Measurements from ENCODE around the gene CAT.
A peak's percentile ranks its signal among the peaks of the same experiment; 100 is the strongest.

The CAT gene

GRCh38 chr11:34458525-34458924 is 19.8 kb downstream of the CAT start:
- no peak for DNase-seq (ENCODE audit: low read depth in 3 of 3, low spot score in 1 of 3)

- DNase-seq (ENCODE audit: low read depth in 3 of 3, low spot score in 1 of 3), result no peak
Measured at GRCh38 chr11:34459507-34460162, 20.9 kb downstream of the CAT start.

- no peak for DNase-seq (ENCODE audit: low read depth in 3 of 3, low spot score in 1 of 3)
Measured at GRCh38 chr11:34460278-34460677, 21.5 kb downstream of the CAT start.

DNA sequence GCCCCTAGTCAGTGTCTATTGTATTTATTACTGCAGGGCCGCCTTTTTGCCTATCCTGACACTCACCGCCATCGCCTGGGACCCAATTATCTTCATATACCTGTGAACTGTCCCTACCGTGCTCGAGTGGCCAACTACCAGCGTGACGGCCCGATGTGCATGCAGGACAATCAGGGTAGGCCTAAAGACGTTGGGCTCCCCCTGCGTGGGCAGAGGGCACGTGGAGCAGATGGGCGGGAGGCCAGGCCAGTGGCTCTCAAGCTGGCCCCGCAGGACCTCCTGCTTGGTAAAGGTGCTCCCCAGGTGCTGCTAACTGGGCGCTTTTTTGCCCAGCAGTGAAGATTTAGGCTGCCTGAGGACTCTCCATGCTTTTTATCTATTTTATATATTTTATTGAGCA is 22.5 kb downstream of the CAT start:
- DNase-seq (ENCODE audit: low read depth in 3 of 3, low spot score in 1 of 3), result no peak

DNA sequence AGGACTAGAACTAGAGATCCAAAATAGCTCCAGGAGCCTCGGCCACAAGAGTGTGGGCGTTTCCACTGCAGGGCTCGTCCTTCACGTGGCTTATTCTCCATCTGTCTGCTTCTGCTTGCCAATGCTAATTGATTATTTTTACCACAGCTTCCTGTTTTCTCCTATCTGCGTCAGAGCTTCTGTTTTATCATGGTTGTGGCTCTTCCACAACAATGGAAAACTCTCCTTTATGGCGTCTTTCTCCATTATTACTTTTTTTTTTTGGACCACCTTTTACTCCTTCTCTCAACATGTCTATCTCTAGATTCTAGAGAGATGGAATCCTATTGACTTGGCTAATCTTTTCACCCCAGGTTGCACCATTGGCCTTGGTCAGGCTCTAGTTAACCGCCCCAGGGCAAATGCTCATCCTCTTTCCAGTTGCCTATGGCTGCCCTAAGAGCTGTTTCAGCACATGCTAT is 25.9 kb downstream of the CAT start:
- no peak for DNase-seq (ENCODE audit: low read depth in 3 of 3, low spot score in 1 of 3)

DNA sequence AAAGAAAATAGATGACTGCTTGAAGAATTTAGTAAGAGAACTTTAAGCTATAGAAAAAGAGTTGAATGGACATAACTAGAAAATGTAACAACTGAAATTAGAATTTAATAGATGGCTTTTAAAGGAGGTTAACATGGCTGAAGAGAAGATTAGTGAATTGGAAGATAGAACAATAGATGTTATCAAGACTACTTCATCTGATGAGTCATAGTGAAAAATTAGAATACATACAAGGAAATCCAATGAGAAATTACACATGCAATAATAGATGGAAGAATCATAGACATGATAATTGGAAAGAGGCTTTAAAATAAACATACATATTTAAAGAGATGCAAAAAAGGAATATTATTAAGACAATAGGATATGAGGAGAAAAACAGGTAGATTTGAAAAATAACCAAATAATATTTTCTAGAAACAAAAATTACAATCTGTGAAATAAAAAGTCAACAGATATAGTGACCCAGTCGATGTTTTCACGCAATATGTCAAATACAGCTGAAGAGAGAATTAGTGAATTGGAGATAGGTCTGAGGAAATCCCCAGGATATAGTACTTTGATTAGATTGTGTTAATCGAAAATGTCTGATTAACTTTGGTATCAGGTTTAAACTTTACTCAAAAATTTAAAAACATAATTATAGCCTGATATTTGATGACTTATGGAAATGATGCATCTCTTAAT is 28.2 kb downstream of the CAT start:
- no peak for DNase-seq (ENCODE audit: low read depth in 3 of 3, low spot score in 1 of 3)

DNA sequence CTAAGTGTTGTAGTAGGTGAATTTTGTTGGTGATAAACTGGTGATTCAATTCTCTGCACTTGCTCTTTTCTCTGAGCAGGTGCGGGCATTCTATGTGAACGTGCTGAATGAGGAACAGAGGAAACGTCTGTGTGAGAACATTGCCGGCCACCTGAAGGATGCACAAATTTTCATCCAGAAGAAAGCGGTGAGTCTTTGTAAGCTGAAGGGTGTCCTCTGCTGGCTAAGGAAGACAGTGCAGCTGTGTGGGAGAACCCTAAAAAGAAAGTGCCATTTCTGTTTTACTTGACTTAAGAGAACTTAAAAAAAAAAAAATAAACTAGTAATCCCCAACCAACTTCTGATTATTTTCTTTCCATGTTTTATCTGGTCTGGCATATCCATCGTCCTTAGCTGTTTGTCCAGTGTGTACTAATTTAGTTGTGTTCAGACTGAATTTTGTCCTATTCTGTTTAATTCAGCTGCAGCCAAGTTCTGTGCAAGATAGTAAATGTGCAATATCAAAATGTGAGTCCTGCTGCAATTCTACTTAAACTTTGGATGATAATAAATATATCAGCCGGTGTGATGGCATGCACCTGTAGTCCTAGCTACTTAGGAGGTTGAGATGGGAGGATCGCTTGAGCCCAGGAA is 29.6 kb downstream of the CAT start:
- DNase-seq (ENCODE audit: low read depth in 3 of 3, low spot score in 1 of 3), result peak in 1 of 3 donors; percentile 5

DNA sequence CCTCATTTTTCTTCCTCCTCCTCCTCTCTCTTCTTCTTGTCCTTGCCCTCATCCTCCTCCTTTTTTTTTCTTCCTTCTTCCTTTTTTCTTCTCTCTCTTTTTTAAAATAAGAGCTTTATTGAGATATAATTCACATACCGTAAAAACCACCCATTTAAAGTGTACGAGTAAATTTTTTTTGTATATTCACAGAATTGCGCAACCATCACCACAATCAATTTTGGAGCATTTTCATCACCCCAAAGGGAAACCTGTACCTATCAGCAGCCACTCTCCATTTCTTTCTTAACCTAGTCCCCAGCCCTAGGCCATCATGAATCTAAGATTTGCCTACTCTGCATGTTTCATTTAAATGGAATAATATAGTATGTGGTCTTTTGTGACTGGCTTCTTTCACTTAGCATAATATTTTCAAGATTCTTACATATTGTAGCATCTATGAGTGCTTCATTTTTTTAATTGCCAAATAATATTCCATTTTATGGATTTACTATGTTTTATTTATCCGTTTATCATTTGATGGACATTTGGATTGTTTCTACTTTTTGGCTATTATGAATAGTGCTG is 35.0 kb downstream of the CAT start:
- DNase-seq (ENCODE audit: low read depth in 3 of 3, low spot score in 1 of 3), result no peak

DNA sequence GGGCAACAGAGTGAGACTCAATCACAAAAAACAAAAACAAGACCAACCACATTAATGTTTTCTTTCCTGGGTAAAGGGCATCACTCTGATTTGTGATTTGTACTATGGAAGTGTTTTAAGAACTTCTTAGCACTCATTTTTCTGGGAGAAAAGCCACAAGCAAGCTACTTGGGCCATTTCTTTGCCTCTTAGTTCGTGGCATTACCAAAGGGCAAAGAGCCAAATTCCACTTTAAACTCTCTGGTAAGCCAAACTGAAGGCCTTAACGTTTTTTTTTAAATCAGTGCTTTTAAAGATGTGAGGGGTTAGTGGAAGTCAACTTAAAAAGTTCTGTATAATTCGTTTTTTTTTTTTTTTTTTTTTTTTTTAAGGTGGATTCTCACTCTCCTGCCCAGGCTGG is 36.9 kb downstream of the CAT start:
- no peak for DNase-seq (ENCODE audit: low read depth in 3 of 3, low spot score in 1 of 3)

- no peak for DNase-seq (ENCODE audit: low read depth in 3 of 3, low spot score in 1 of 3)
Measured at GRCh38 chr11:34476849-34477248, 38.1 kb downstream of the CAT start.

DNA sequence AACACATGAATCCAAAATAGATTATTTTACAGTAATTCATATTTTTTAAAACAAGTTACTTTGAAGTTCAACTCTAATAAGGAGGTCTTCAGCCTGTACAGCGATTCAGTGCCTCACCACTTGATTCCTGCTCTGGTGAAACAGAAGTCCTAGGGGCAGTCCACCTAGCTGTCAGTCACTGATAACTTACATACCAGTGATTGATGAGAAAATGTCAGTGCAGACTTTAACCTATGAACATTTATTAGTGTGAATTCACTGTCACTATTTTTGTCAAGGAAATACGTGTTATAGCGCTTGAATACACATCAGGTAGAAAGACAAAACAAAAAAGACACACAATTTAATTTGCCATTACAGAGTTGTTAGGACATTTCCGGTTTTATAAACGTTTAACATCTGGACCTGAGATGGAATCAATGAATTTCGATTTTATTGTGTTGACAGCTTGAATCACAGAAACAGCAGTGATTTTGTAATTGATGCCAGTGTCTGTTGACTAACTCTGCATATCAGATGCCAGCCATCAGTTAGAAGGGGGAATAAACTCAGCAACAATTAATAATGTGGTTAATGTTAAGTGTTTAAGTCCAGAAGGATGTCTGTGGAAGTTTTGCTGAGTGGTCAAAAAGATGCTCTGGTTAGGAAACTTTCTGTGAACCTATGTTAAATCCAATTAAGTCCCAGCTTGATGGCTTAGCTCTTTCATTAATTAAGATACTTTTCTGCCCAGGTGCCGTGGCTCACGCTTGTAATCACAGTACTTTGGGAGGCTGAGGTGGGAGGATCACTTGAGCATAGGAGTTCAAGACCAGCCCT is 40.3 kb downstream of the CAT start:
- DNase-seq (ENCODE audit: low read depth in 3 of 3, low spot score in 1 of 3), result no peak

- no peak for DNase-seq (ENCODE audit: low read depth in 3 of 3, low spot score in 1 of 3)
Measured at GRCh38 chr11:34480314-34480713, 41.6 kb downstream of the CAT start.

DNA sequence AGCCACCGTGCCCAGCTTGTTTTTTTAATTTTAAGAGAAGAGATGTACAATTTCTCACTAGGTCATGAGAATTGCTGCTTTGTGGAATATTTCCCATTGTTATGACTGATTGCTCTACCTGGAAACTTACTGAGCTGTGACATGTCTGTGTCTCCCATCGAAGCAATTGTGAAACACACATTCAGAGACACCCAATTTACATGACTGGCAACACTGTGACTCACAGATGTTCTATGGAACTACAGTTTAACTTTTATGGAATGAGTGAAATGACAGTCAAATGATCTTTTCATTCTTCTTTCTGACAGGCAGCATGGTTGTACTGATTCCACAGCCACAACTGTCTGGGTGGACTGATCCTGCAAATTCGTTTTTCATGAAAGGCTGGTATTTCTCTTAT is 42.6 kb downstream of the CAT start:
- DNase-seq (ENCODE audit: low read depth in 3 of 3, low spot score in 1 of 3), result no peak

GRCh38 chr11:34483106-34483874 is 44.6 kb downstream of the CAT start:
- no peak for DNase-seq (ENCODE audit: low read depth in 3 of 3, low spot score in 1 of 3)

GRCh38 chr11:34487430-34487829 is 48.7 kb downstream of the CAT start:
- DNase-seq (ENCODE audit: low read depth in 3 of 3, low spot score in 1 of 3), result no peak

- DNase-seq (ENCODE audit: low read depth in 3 of 3, low spot score in 1 of 3), result no peak
Measured at GRCh38 chr11:34488855-34489557, 50.3 kb downstream of the CAT start.

DNA sequence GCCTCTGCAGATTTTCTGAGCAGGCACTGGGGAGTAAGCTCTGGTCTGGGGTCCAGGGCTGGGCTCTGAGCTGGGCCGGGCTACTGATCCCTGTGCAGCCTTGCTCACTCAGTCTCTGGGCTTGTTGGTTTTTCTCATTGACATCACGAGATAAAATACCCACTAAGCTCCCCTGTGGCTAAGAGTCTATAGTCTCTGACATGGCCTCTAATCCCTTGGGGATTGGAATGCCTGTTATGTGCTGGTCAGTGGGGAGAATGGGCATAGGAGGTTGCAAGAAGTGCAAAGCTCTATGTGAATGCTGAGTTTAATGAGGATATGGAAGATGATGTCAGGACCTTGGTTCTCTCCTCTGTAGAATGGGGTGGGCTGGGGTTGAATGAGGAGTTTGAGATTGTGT is 51.6 kb downstream of the CAT start:
- DNase-seq (ENCODE audit: low read depth in 3 of 3, low spot score in 1 of 3), result no peak

GRCh38 chr11:34492806-34493414 is 54.2 kb downstream of the CAT start:
- DNase-seq (ENCODE audit: low read depth in 3 of 3, low spot score in 1 of 3), result peak in 1 of 3 donors; percentile 4

DNA sequence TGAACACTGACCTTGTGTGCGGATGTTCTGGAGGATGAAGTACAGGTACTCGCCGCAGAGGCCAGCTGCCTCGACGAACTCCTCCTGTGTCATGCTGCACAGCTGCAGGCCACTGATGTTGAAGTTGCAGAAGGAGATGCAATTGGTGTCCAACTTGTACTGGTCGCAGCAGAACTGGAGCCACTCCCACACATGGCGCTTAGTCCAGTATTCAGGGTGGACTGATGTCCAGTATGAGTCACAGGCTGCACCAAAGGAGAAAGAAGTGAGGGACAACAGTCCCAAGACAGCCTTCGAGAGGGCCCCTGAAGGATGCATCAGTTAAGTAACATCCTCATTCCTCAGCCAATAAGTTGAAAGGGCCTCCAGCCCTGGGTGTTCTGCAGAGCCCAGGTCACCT is 54.7 kb downstream of the CAT start:
- no peak for DNase-seq (ENCODE audit: low read depth in 3 of 3, low spot score in 1 of 3)

All from stimulated activated CD4-positive, alpha-beta T cell treated with anti-CD3 and anti-CD28 coated beads, TNF-alpha, amount 100 ng/mL, for 1 hour (primary cell).